Measurements from ENCODE around the gene SHLD1. TPM values are rescaled to one million over a fixed set of nuclear protein-coding genes. Genes with fewer than 3 reads are reported as not detected.
A peak's percentile ranks its signal among the peaks of the same experiment; 100 is the strongest.

Gene SHLD1
- total RNA-seq, 1 experiment from 2014 or later, result 5.9 TPM

- no peak overlapping the region for H3K4me2 ChIP-seq
- no peak for TF ChIP-seq EZH2 (IDR thresholded peaks at IDR 0.05; ENCODE audit: low read depth)
- no peak for TF ChIP-seq CTCF (conservative IDR thresholded peaks at IDR 0.05)
- no TSS peak for BruUV-seq (replicated peaks)
- H3K4me1 ChIP-seq (replicated peaks; ENCODE audit: insufficient read depth), result no peaks in the 10 kb centered on the region
- no peak for DNase-seq
- no peaks in the 10 kb centered on the region for H3K36me3 ChIP-seq (ENCODE audit: low read depth)
- H3K4me3 ChIP-seq, result no peak overlapping the region
- no peaks in the 10 kb centered on the region for H4K20me1 ChIP-seq (ENCODE audit: insufficient read depth)
- CTCF ChIA-PET, result no interaction called here
- peaks cover 73% of the 10 kb centered on the region for H3K27me3 ChIP-seq (ENCODE audit: insufficient read depth, low read depth)
- POLR2A ChIA-PET (ENCODE audit: unreplicated experiment), result no interaction called here
- no peaks in the 10 kb centered on the region for H3F3A ChIP-seq (ENCODE audit: insufficient read depth, low read depth)
- H3K9me2 ChIP-seq (ENCODE audit: insufficient read depth), result no peaks in the 10 kb centered on the region
- no peak overlapping the region for H2AFZ ChIP-seq
- intact Hi-C loops (cut with micrococcal nuclease; ENCODE audit: unreplicated experiment), result no loop called here
- H3K79me2 ChIP-seq (ENCODE audit: low read depth), result no peaks in the 10 kb centered on the region
- H3K9me3 ChIP-seq (ENCODE audit: insufficient read depth, low read depth), result no peaks in the 10 kb centered on the region
- no peak overlapping the region for H3K27ac ChIP-seq
Observed at GRCh38 chr20:5887386-5887785, 137.2 kb downstream of the SHLD1 start.

- no peak overlapping the region for H3K4me3 ChIP-seq
- CTCF ChIA-PET, result no interaction called here
- POLR2A ChIA-PET (ENCODE audit: unreplicated experiment), result no interaction called here
Observed at GRCh38 chr20:5888041-5888440, 137.8 kb downstream of the SHLD1 start.

GRCh38 chr20:5890773-5891441 lies 140.7 kb downstream of the SHLD1 start:
- no peak for TF ChIP-seq EZH2 (IDR thresholded peaks at IDR 0.05; ENCODE audit: low read depth)
- no peak for TF ChIP-seq CTCF (conservative IDR thresholded peaks at IDR 0.05)
- POLR2A ChIA-PET (ENCODE audit: unreplicated experiment), result no interaction called here

More at GRCh38 chr20:5888041-5888440, 137.8 kb downstream of the SHLD1 start:
- H4K20me1 ChIP-seq (ENCODE audit: insufficient read depth), result no peaks in the 10 kb centered on the region
- intact Hi-C loops (cut with micrococcal nuclease; ENCODE audit: unreplicated experiment), result no loop called here
- no peaks in the 10 kb centered on the region for H3K9me3 ChIP-seq (ENCODE audit: insufficient read depth, low read depth)
- H3F3A ChIP-seq (ENCODE audit: insufficient read depth, low read depth), result no peaks in the 10 kb centered on the region
- H3K4me1 ChIP-seq (replicated peaks; ENCODE audit: insufficient read depth), result no peaks in the 10 kb centered on the region
- TF ChIP-seq EZH2 (IDR thresholded peaks at IDR 0.05; ENCODE audit: low read depth) (no peak), CTCF (conservative IDR thresholded peaks at IDR 0.05) (no peak)
- H3K36me3 ChIP-seq (ENCODE audit: low read depth), result no peaks in the 10 kb centered on the region
- H3K79me2 ChIP-seq (ENCODE audit: low read depth), result no peaks in the 10 kb centered on the region
- no peak overlapping the region for H2AFZ ChIP-seq
- no peak for DNase-seq
- no peak overlapping the region for H3K4me2 ChIP-seq
- no TSS peak for BruUV-seq (replicated peaks)
- no peaks in the 10 kb centered on the region for H3K9me2 ChIP-seq (ENCODE audit: insufficient read depth)
- no peak overlapping the region for H3K27ac ChIP-seq
- H3K27me3 ChIP-seq (ENCODE audit: insufficient read depth, low read depth), result peaks cover 73% of the 10 kb centered on the region

More at GRCh38 chr20:5890773-5891441, 140.7 kb downstream of the SHLD1 start:
- CTCF ChIA-PET, result no interaction called here
- Histone ChIP-seq H3K36me3 (ENCODE audit: low read depth) (no peaks in the 10 kb centered on the region), H3K4me2 (0 out of 2 replicates have a peak overlapping the region, but pooled peaks have one; percentile 2), H3F3A (ENCODE audit: insufficient read depth, low read depth) (no peaks in the 10 kb centered on the region), H3K27ac (no peak overlapping the region), H3K27me3 (ENCODE audit: insufficient read depth, low read depth) (peaks cover 74% of the 10 kb centered on the region), H2AFZ (no peak overlapping the region), H3K79me2 (ENCODE audit: low read depth) (no peaks in the 10 kb centered on the region), H3K4me1 (replicated peaks; ENCODE audit: insufficient read depth) (no peaks in the 10 kb centered on the region), H4K20me1 (ENCODE audit: insufficient read depth) (no peaks in the 10 kb centered on the region), H3K9me3 (ENCODE audit: insufficient read depth, low read depth) (no peaks in the 10 kb centered on the region), H3K4me3 (no peak overlapping the region), H3K9me2 (ENCODE audit: insufficient read depth) (no peaks in the 10 kb centered on the region)
- DNase-seq, result peak in 1 of 2 experiments; percentile 48
- intact Hi-C loops (cut with micrococcal nuclease; ENCODE audit: unreplicated experiment), result no loop called here
- no TSS peak for BruUV-seq (replicated peaks)

Measured in PC-9 (cell line).